ENCODE measurements around the gene ATG13.
"Not testable (repeated sequence)": the region's sequence is repeated elsewhere in the genome, so short reads cannot be mapped to it uniquely, and the experiment has no call there.

The ATG13 gene

DNA sequence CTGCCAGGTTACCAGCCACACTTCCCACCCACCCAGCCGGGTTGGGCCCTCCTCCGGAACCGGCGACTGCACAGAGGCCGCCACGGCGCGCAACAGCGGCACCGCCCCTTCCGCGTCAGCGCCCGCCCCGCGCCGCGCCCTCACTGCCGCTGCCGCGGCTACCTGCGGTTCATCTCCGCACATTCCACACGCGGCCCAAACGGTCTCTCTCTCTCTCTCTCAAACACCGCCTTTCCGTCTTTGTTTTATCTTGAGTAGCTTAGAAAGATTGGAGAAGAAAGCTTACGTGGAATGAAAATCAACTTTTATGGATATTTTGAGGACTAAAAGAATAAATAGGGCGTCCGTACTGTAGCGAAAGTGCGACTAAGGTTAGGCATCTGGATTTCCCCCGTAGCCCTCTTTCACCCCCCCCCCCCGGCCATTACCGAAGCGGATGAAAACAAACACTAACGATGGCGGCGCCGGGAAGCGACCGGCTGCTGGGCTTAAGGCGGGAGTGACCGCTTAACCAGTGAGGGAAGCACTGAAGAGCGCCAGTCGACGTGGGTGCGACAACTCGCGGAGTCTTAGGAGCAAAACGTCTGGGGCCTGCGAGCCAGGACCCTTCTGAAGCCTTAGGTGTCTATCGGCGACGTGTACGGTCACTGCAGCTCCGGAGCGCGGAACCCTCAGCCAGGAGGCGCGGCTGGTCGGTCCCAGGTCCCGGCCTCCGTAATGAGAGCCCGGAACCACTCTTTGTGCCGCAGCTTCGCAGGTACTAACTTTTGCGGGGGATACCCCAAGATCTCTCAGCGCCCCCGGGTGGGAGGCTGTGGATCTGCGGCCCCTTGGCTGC lies at the start of gene ATG13, which contains the start of gene HARBI1:
Gene ATG13, plus strand, starts transcription at position 420 of the 838 bp plus-strand sequence. CDS start 26,739 bp downstream, outside the sequence.
Gene HARBI1, minus strand, starts transcription at position 94 of the 838 bp plus-strand sequence. CDS start 990 bp downstream, outside the sequence.
- peak; percentile 79 for DNase-seq (ENCODE audit: low spot score)

DNA sequence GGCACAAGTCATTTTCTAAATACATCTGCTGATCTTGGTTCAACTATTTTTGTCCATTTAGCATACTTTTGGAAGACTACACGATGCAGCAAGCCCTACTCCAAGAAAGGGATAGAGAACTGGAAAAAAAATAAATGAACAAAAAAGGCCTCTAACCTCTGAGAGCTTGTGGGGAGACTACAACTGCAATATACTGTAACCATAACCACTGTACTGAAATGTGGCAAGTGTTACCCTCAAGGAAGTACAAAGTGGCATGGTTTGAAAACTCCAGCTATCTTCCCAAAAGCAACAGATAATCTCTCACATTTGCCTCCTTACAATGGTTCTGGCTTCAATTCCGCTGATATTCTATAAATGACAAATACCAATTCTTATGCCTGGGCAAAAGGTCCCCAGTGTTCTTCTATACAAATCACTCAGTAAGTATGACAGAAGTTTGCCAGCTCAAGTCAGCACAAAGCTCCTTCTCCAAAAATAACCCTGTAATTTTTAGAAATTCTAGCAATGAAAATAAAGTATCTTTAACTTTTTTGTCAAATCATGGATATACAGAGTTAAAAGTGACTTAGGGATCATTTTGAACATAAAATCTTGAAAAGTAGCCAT lies 46.5 kb upstream of the ATG13 start:
- no peak for DNase-seq (ENCODE audit: low spot score)

DNA sequence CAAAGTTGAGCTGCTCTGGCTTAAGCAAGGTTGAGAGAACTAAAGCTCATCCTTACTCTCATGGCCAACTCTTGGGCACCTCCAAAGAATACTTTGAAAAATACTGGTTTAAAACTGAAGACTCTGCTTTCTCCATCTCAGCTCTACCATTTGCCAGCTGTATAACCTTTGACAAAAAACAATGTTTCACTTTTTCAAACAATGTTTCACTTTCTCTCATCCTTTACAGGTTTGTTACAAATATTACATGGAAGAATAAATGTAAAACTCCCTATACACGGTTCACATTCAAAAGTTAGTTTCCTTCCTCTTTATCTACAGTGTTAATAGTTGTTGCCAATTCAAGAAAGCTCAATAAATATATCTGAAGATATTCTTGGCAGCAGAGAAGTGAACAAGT lies 42.7 kb upstream of the ATG13 start:
- DNase-seq (ENCODE audit: low spot score) = no peak

DNA sequence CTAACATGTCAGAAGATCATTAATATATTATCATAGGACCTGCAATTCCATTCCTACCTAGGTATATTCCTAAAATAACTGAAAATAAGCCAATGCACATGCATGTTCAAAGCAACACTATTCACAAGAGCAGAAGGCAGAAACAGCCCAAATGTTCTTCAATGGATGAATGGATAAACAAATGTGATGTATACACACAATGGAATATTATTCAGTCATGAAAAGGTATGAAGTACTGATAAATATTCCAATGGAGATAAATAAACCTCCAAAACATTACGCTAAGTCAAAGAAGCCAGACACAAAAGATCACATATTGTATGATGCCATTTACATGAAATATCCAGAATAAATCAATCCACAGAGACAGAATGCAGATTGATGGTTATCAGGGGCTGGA lies 40.3 kb upstream of the ATG13 start:
- DNase-seq (ENCODE audit: low spot score) = no peak

GRCh38 chr11:46582588-46582987 lies 34.8 kb upstream of the ATG13 start:
- no peak for DNase-seq (ENCODE audit: low spot score)

GRCh38 chr11:46583513-46583912 lies 33.8 kb upstream of the ATG13 start:
- DNase-seq (ENCODE audit: low spot score) = not testable (repeated sequence)

- no peak for DNase-seq (ENCODE audit: low spot score)
Measured at GRCh38 chr11:46588131-46588530, 29.2 kb upstream of the ATG13 start.

DNA sequence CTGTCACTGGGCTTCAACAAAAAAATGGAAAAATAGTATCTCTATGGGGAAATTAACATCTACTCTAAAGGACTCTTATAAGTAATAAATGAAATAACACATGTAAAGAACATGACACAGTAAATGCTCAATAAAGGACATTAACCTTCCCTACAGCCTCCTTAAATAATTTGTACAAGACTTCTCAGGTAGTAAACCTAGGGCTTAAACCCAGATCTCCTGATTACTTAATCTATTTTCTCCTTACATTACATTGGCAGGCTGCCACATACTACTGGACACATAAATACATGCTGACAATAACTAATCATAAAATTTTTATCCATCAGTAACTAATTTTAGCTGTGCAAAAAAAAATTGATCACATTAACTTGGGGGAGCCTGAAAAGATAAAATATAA lies 28.4 kb upstream of the ATG13 start:
- DNase-seq (ENCODE audit: low spot score) = no peak

- no peak for DNase-seq (ENCODE audit: low spot score)
Measured at GRCh38 chr11:46590740-46591605, 26.4 kb upstream of the ATG13 start.

DNA sequence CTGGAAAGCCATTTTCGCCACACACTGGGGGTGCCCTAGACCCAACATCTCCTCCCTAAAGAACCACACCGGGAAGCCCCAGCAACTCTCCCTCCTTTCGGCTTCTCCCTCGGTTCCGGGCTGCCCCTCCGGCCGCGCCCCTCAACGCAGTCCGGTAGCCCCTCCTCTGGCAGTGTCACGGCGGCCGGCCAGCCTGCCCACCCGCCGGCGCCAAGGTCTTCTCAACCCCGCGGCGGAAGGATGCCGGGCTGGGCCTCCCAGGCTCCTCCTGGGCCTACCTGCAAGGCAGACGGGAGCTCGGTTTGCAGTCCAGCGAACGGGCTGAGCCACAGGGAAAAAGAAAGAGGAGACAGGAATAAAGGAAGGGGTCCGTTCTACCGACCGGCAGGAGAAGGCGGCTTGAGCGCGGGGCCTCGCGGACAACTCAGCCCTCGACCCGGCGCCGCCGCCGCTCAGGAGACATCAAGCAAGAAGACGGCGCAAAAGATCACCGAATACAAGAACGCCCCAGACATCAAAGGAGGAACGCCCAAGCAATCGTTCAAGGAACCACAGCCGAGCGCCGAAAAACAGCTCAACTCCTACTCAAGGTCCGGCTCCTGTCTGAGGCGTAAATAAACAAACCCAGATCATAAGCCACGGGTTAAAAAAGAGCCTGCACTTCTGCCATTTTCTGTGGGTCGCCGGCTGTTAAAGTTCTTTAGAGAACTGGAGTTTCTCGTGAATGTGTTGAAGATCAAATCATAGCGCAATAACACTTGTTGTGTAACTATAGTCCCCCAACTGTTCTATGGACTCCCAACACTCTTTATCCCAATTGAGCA lies 23.6 kb upstream of the ATG13 start, which contains the start of gene AMBRA1:
Gene AMBRA1, minus strand, starts transcription at position 474 of the 824 bp plus-strand sequence. CDS start 45,643 bp downstream, outside the sequence.
- peak; percentile 79 for DNase-seq (ENCODE audit: low spot score)

DNA sequence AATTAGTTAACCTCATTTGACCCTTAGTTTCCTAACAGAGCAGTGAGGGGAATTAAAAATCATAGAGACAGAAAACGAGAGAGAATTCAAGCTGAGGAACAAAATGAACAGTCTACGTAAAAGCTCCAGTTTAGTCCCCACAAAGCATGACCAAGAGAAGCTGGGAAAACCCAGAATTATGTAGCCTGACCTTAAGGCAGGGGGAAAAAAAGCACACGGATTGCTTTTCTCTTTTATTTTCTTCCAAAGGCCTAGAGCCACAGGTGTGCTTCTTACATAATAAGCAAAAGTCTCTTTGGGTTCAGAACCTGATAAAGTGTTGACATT lies 23.0 kb upstream of the ATG13 start:
- DNase-seq (ENCODE audit: low spot score) = no peak

GRCh38 chr11:46594785-46595184 lies 22.6 kb upstream of the ATG13 start:
- no peak for DNase-seq (ENCODE audit: low spot score)

- DNase-seq (ENCODE audit: low spot score) = no peak
Measured at GRCh38 chr11:46597155-46597554, 20.2 kb upstream of the ATG13 start.

DNA sequence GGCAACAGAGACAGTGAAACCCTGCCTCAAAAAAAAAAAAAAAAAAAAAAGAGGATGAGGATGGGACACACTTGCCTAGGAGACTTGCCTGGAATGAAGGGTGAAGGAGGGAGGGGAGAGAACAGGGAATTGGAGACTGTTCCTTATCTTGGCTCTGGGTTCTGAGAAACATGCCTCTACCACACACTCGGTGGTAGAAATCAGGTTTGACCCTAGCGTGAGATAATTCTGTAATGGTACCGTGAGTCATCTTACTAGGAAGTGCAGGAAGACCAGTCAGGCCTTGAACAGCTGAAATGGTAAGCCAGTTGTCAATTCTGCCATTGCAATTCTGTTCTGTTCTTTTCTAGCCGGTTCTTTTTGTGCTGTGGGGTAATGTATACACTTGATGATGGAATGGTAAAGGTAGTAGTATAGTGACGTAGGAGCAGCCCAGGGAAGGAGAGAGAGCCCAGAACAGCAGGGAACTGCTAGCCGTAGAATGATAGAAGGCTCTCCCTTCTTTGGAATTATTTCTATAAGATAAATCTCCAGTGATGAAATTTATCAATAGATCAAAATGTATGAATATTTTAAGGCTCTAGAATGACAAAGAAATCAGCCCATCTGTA lies 19.6 kb upstream of the ATG13 start:
- DNase-seq (ENCODE audit: low spot score) = no peak

DNA sequence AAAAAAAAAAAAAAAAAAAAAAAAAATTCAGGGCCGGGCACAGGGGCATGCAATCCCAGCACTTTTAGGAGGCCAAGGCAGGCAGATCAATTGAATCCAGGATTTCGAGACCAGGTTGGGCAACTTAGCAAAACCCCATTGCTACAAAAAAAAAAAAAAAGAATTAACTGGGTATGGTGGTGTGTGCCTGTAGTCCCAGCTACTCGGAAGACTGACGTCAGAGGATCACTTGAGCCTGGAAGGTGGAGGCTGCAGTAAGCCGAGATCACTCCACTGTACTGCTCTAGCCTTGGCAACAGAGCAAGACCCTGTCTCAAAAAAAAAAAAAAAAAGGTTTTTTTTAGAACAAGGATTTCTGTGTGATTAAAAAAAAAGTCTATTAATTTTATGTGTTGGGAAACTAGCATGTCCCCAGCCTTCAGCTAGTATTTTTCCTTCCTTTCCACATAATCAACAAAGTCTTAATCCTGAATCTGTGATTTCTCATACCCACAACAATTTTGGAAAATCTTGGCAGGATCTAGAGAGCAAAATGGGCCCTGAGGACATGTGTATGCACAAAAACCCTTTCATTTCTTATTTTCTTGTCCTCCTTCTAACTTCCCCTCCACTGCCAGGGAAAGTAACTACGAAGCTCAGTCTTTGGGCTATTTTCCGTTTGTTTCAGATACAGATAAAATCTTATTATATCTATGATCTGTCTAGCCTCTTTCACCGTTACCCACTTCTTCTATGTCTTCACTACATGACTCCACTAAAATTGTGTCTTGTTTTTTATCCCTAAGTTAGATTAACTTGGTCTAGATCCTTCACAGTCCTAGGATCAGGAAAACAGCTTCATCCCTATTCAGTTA lies 17.8 kb upstream of the ATG13 start:
- DNase-seq (ENCODE audit: low spot score) = no peak

GRCh38 chr11:46600194-46600960 lies 17.0 kb upstream of the ATG13 start:
- no peak for DNase-seq (ENCODE audit: low spot score)

- no peak for DNase-seq (ENCODE audit: low spot score)
Measured at GRCh38 chr11:46601129-46601528, 16.2 kb upstream of the ATG13 start.

- no peak for DNase-seq (ENCODE audit: low spot score)
Measured at GRCh38 chr11:46603704-46604308, 13.5 kb upstream of the ATG13 start.

GRCh38 chr11:46604796-46605195 lies 12.6 kb upstream of the ATG13 start:
- DNase-seq (ENCODE audit: low spot score) = no peak
